Measurements from ENCODE around the gene FGB. TPM values are rescaled to one million over a fixed set of nuclear protein-coding genes. Genes with fewer than 3 reads are reported as not detected.

Gene FGB
- total and polyA plus RNA-seq, 2 donors (not counting 1 experiment from before 2014, with no cell fraction given): not detected

GRCh38 chr4:154610582-154610981 is 47.8 kb downstream of the FGB start:
- Histone ChIP-seq H3K4me1 (ENCODE audit: control insufficient read depth in 2 of 2, insufficient read depth in 2 of 2, low read length in 2 of 2) (no peaks in the 10 kb centered on the region), H3K9ac (ENCODE audit: low read length) (no peak overlapping the region), H3K36me3 (replicated peaks in 1 of 2; ENCODE audit: control extremely low read depth in 1 of 2, control insufficient read depth in 1 of 2, extremely low read depth in 1 of 2, insufficient read depth in 2 of 2, low read length in 1 of 2) (no peaks in the 10 kb centered on the region), H3K4me3 (ENCODE audit: control extremely low read depth in 1 of 5, extremely low read depth in 1 of 5, insufficient read depth in 1 of 5, low read depth in 2 of 5, low read length in 4 of 5) (no peak overlapping the region), H4K20me1 (ENCODE audit: control insufficient read depth, insufficient read depth, low read length, poor library complexity, severe bottlenecking) (no peaks in the 10 kb centered on the region), H2AFZ (ENCODE audit: insufficient read depth, low read depth, low read length, poor library complexity, severe bottlenecking) (no peak overlapping the region), H3K4me2 (replicated peaks; ENCODE audit: low read depth, low read length, poor library complexity, severe bottlenecking) (no peak overlapping the region), H3K79me2 (ENCODE audit: control insufficient read depth, insufficient read depth, low read length) (no peaks in the 10 kb centered on the region), H3K27ac (ENCODE audit: low read length in 2 of 2) (no peak overlapping the region), H3K27me3 (replicated peaks in 1 of 4; ENCODE audit: control extremely low read depth in 1 of 4, control insufficient read depth in 3 of 4, insufficient read depth in 4 of 4, low read length in 3 of 4) (peaks cover 0 to 5% (median 1%) of the 10 kb centered on the region in 4 experiments), H3K9me3 (ENCODE audit: control extremely low read depth in 1 of 3, control insufficient read depth in 2 of 3, insufficient read depth in 1 of 3, low read length in 2 of 3) (peaks cover 0 to 1% (median 0%) of the 10 kb centered on the region in 3 donors)
- DNase-seq: no peak
- intact Hi-C loops (cut with micrococcal nuclease): no loop called here
- CTCF ChIA-PET: interaction anchor here (1.1 kb wide), 1 partner anchor 11 kb away, joined by 3 read pairs; no protein-coding TSS in a partner anchor
- H3K4me3 Mint-ChIP-seq: no peak overlapping the region
- POLR2A ChIA-PET: no interaction called here
- no peaks in the 10 kb centered on the region for H3K4me1 Mint-ChIP-seq
- ATAC-seq (ENCODE audit: low read depth): no peak
- no peaks in the 10 kb centered on the region for H3K9me3 Mint-ChIP-seq (ENCODE audit: insufficient read depth)
- WGBS (ENCODE audit: insufficient coverage): no CpG with 5 or more reads among the region's 4 CpGs
- H3K27me3 Mint-ChIP-seq: peaks cover 30% of the 10 kb centered on the region
- no peak overlapping the region for H3K27ac Mint-ChIP-seq
- no peak for TF ChIP-seq EZH2 (IDR thresholded peaks at IDR 0.05; ENCODE audit: borderline replicate concordance, insufficient read depth, low read depth, low read length, poor library complexity, severe bottlenecking)
- no peak for TF ChIP-seq CTCF (IDR thresholded peaks at IDR 0.05)

GRCh38 chr4:154611833-154612232 is 49.0 kb downstream of the FGB start:
- Histone ChIP-seq H3K27ac (ENCODE audit: low read length in 2 of 2) (no peak overlapping the region), H3K36me3 (replicated peaks in 1 of 2; ENCODE audit: control extremely low read depth in 1 of 2, control insufficient read depth in 1 of 2, extremely low read depth in 1 of 2, insufficient read depth in 2 of 2, low read length in 1 of 2) (no peaks in the 10 kb centered on the region), H2AFZ (ENCODE audit: insufficient read depth, low read depth, low read length, poor library complexity, severe bottlenecking) (no peak overlapping the region), H3K9ac (ENCODE audit: low read length) (no peak overlapping the region), H3K27me3 (replicated peaks in 1 of 4; ENCODE audit: control extremely low read depth in 1 of 4, control insufficient read depth in 3 of 4, insufficient read depth in 4 of 4, low read length in 3 of 4) (peaks cover 0 to 5% (median 1%) of the 10 kb centered on the region in 4 experiments), H4K20me1 (ENCODE audit: control insufficient read depth, insufficient read depth, low read length, poor library complexity, severe bottlenecking) (no peaks in the 10 kb centered on the region), H3K4me1 (ENCODE audit: control insufficient read depth in 2 of 2, insufficient read depth in 2 of 2, low read length in 2 of 2) (peaks cover 7 to 9% of the 10 kb centered on the region in 2 donors), H3K4me3 (ENCODE audit: control extremely low read depth in 1 of 5, extremely low read depth in 1 of 5, insufficient read depth in 1 of 5, low read depth in 2 of 5, low read length in 4 of 5) (no peak overlapping the region), H3K79me2 (ENCODE audit: control insufficient read depth, insufficient read depth, low read length) (no peaks in the 10 kb centered on the region), H3K4me2 (replicated peaks; ENCODE audit: low read depth, low read length, poor library complexity, severe bottlenecking) (no peak overlapping the region), H3K9me3 (ENCODE audit: control extremely low read depth in 1 of 3, control insufficient read depth in 2 of 3, insufficient read depth in 1 of 3, low read length in 2 of 3) (peaks cover 0 to 3% (median 1%) of the 10 kb centered on the region in 3 donors)
- Mint-ChIP-seq H3K27ac (no peak overlapping the region), H3K9me3 (ENCODE audit: insufficient read depth) (no peaks in the 10 kb centered on the region), H3K4me3 (no peak overlapping the region), H3K27me3 (peaks cover 26% of the 10 kb centered on the region), H3K4me1 (peaks cover 8% of the 10 kb centered on the region)
- DNase-seq (no peak), ATAC-seq (ENCODE audit: low read depth) (no peak)
- intact Hi-C loops (cut with micrococcal nuclease): no loop called here
- ChIA-PET CTCF (interaction anchor here (1.8 kb wide), 1 partner anchor 10 kb away, joined by 5 read pairs; no protein-coding TSS in a partner anchor), POLR2A (no interaction called here)
- no CpG with 5 or more reads among the region's 1 CpG for WGBS (ENCODE audit: insufficient coverage)
- TF ChIP-seq CTCF (IDR thresholded peaks at IDR 0.05): no peak
- TF ChIP-seq EZH2 (IDR thresholded peaks at IDR 0.05; ENCODE audit: borderline replicate concordance, insufficient read depth, low read depth, low read length, poor library complexity, severe bottlenecking): no peak
